Mucosa of rectum (tissue), 2 donors: Measurements from ENCODE around the gene LRCH1.
A peak's percentile ranks its signal among the peaks of the same experiment; 100 is the strongest.

Experiments used
- H3K27ac ChIP-seq, 2 donors: one replicate each; pipeline ENCODE4 v1.7.0; 2013; ENCODE audit warnings: inconsistent platforms in 2 of 2, low read depth in 2 of 2, low read length in 2 of 2
- H3K27me3 ChIP-seq, 2 donors: one replicate each; pipeline ENCODE4 v1.7.0; 2013; ENCODE audit warnings: low read length in 2 of 2; ENCODE audit not compliant: control insufficient read depth in 2 of 2, insufficient read depth in 2 of 2
- H3K36me3 ChIP-seq, 2 donors: one replicate each; pipeline ENCODE4 v1.7.0; 2013; ENCODE audit warnings: low read length in 2 of 2; ENCODE audit not compliant: control insufficient read depth in 2 of 2, insufficient read depth in 2 of 2
- H3K4me1 ChIP-seq, 2 donors: one replicate each; pipeline ENCODE4 v1.7.0; 2013; ENCODE audit warnings: low read length in 2 of 2, mild to moderate bottlenecking in 1 of 2; ENCODE audit not compliant: control insufficient read depth in 2 of 2, insufficient read depth in 2 of 2
- H3K4me3 ChIP-seq, 2 donors: one replicate each; pipeline ENCODE4 v1.7.0; 2013; ENCODE audit warnings: low read length in 2 of 2
- H3K9ac ChIP-seq, 2 donors: one replicate each; pipeline ENCODE4 v1.7.0; 2013; ENCODE audit warnings: low read length in 2 of 2, low read depth in 1 of 2, mild to moderate bottlenecking in 1 of 2
- H3K9me3 ChIP-seq, 2 donors: one replicate each; pipeline ENCODE4 v1.7.0; 2013; ENCODE audit warnings: low read length in 2 of 2; ENCODE audit not compliant: control insufficient read depth in 2 of 2
- donor health status: healthy.
- donor health status: Normal muscosa, but diverticular disease.

The LRCH1 gene

GRCh38 chr13:46602531-46602930, 49.6 kb downstream of the LRCH1 start:
- Histone ChIP-seq H3K27ac (no peak overlapping the region), H3K4me1 (peaks cover 16 to 24% of the 10 kb centered on the region in 2 donors), H3K9ac (no peak overlapping the region), H3K27me3 (no peaks in the 10 kb centered on the region), H3K9me3 (no peaks in the 10 kb centered on the region), H3K36me3 (no peaks in the 10 kb centered on the region), H3K4me3 (no peak overlapping the region)

- no peak overlapping the region for H3K9ac ChIP-seq
- peaks cover 21 to 31% of the 10 kb centered on the region in 2 donors for H3K4me1 ChIP-seq
- H3K27me3 ChIP-seq: no peaks in the 10 kb centered on the region
- no peak overlapping the region for H3K4me3 ChIP-seq
- no peak overlapping the region for H3K27ac ChIP-seq
- no peaks in the 10 kb centered on the region for H3K9me3 ChIP-seq
- H3K36me3 ChIP-seq: no peaks in the 10 kb centered on the region
Measured at GRCh38 chr13:46603165-46603603, 50.2 kb downstream of the LRCH1 start.

GRCh38 chr13:46604226-46604990, 51.4 kb downstream of the LRCH1 start:
- H3K36me3 ChIP-seq: no peaks in the 10 kb centered on the region
- H3K27ac ChIP-seq: peak overlapping the region in 1 of 2 donors; percentile 35
- H3K27me3 ChIP-seq: no peaks in the 10 kb centered on the region
- H3K4me1 ChIP-seq: peaks cover 15 to 31% of the 10 kb centered on the region in 2 donors
- no peaks in the 10 kb centered on the region for H3K9me3 ChIP-seq
- no peak overlapping the region for H3K4me3 ChIP-seq
- H3K9ac ChIP-seq: no peak overlapping the region

- Histone ChIP-seq H3K4me3 (no peak overlapping the region), H3K27me3 (no peaks in the 10 kb centered on the region), H3K4me1 (peaks cover 15 to 31% of the 10 kb centered on the region in 2 donors), H3K9ac (peak overlapping the region in 1 of 2 donors; percentile 7), H3K9me3 (no peaks in the 10 kb centered on the region), H3K27ac (peak overlapping the region in 1 of 2 donors; percentile 35), H3K36me3 (no peaks in the 10 kb centered on the region)
Measured at GRCh38 chr13:46605076-46605824, 52.3 kb downstream of the LRCH1 start.

- Histone ChIP-seq H3K4me1 (peaks cover 15 to 31% of the 10 kb centered on the region in 2 donors), H3K27me3 (no peaks in the 10 kb centered on the region), H3K4me3 (no peak overlapping the region), H3K27ac (peak overlapping the region in 1 of 2 donors; percentile 6), H3K9me3 (no peaks in the 10 kb centered on the region), H3K36me3 (no peaks in the 10 kb centered on the region), H3K9ac (no peak overlapping the region)
Measured at GRCh38 chr13:46605825-46606554, 53.0 kb downstream of the LRCH1 start.

GRCh38 chr13:46606970-46607369, 54.0 kb downstream of the LRCH1 start:
- H3K9me3 ChIP-seq: no peaks in the 10 kb centered on the region
- no peaks in the 10 kb centered on the region for H3K27me3 ChIP-seq
- no peak overlapping the region for H3K4me3 ChIP-seq
- H3K36me3 ChIP-seq: no peaks in the 10 kb centered on the region
- peaks cover 15 to 31% of the 10 kb centered on the region in 2 donors for H3K4me1 ChIP-seq
- no peak overlapping the region for H3K27ac ChIP-seq
- H3K9ac ChIP-seq: no peak overlapping the region

- H3K4me3 ChIP-seq: no peak overlapping the region
- H3K27ac ChIP-seq: no peak overlapping the region
- H3K36me3 ChIP-seq: no peaks in the 10 kb centered on the region
- H3K4me1 ChIP-seq: peaks cover 15 to 27% of the 10 kb centered on the region in 2 donors
- no peak overlapping the region for H3K9ac ChIP-seq
- H3K9me3 ChIP-seq: no peaks in the 10 kb centered on the region
- no peaks in the 10 kb centered on the region for H3K27me3 ChIP-seq
Measured at GRCh38 chr13:46607768-46608564, 55.0 kb downstream of the LRCH1 start.

- Histone ChIP-seq H3K9ac (no peak overlapping the region), H3K4me1 (peaks cover 14 to 27% of the 10 kb centered on the region in 2 donors), H3K27me3 (no peaks in the 10 kb centered on the region), H3K27ac (no peak overlapping the region), H3K36me3 (no peaks in the 10 kb centered on the region), H3K4me3 (no peak overlapping the region), H3K9me3 (no peaks in the 10 kb centered on the region)
Measured at GRCh38 chr13:46609052-46609451, 56.1 kb downstream of the LRCH1 start.

GRCh38 chr13:46609726-46610125, 56.8 kb downstream of the LRCH1 start:
- H3K9me3 ChIP-seq: no peaks in the 10 kb centered on the region
- peaks cover 11 to 25% of the 10 kb centered on the region in 2 donors for H3K4me1 ChIP-seq
- no peak overlapping the region for H3K9ac ChIP-seq
- no peaks in the 10 kb centered on the region for H3K36me3 ChIP-seq
- H3K4me3 ChIP-seq: no peak overlapping the region
- H3K27me3 ChIP-seq: no peaks in the 10 kb centered on the region
- H3K27ac ChIP-seq: no peak overlapping the region
